GM18520 (cell line): Measurements from ENCODE around the gene ANO4.
"Not testable (repeated sequence)": the region's sequence is repeated elsewhere in the genome, so short reads cannot be mapped to it uniquely, and the experiment has no call there.

Experiments
- ATAC-seq: cut with Tn5 transposase; IDR thresholded peaks from one replicate; pipeline ENCODE4 v1.9.1; 2021; ENCODE audit not compliant: unreplicated experiment

The ANO4 gene

GRCh38 chr12:101039848-101040531 lies 245.4 kb downstream of the ANO4 start:
- no peak for ATAC-seq

- no peak for ATAC-seq
Observed at GRCh38 chr12:101040936-101041335, 246.4 kb downstream of the ANO4 start.

GRCh38 chr12:101042211-101042610 lies 247.6 kb downstream of the ANO4 start:
- ATAC-seq, result no peak

- no peak for ATAC-seq
Observed at GRCh38 chr12:101044512-101045059, 250.0 kb downstream of the ANO4 start.

- ATAC-seq, result no peak
Observed at GRCh38 chr12:101045486-101046464, 251.2 kb downstream of the ANO4 start.

- no peak for ATAC-seq
Observed at GRCh38 chr12:101047652-101048051, 253.1 kb downstream of the ANO4 start.

- no peak for ATAC-seq
Observed at GRCh38 chr12:101050631-101051030, 256.1 kb downstream of the ANO4 start.

- ATAC-seq, result no peak
Observed at GRCh38 chr12:101051151-101051550, 256.6 kb downstream of the ANO4 start.

- no peak for ATAC-seq
Observed at GRCh38 chr12:101051901-101052550, 257.4 kb downstream of the ANO4 start.

GRCh38 chr12:101053203-101053602 lies 258.6 kb downstream of the ANO4 start:
- ATAC-seq, result no peak

GRCh38 chr12:101055940-101056339 lies 261.4 kb downstream of the ANO4 start:
- no peak for ATAC-seq

GRCh38 chr12:101062508-101062907 lies 267.9 kb downstream of the ANO4 start:
- ATAC-seq, result not testable (repeated sequence)

- ATAC-seq, result no peak
Observed at GRCh38 chr12:101064721-101065120, 270.1 kb downstream of the ANO4 start.

GRCh38 chr12:101066489-101066888 lies 271.9 kb downstream of the ANO4 start:
- ATAC-seq, result no peak

GRCh38 chr12:101068402-101068801 lies 273.8 kb downstream of the ANO4 start:
- ATAC-seq, result no peak

- ATAC-seq, result no peak
Observed at GRCh38 chr12:101068836-101069235, 274.3 kb downstream of the ANO4 start.

GRCh38 chr12:101074940-101075680 lies 280.5 kb downstream of the ANO4 start:
- ATAC-seq, result no peak

GRCh38 chr12:101076921-101077320 lies 282.3 kb downstream of the ANO4 start:
- ATAC-seq, result no peak

- ATAC-seq, result no peak
Observed at GRCh38 chr12:101077791-101078528, 283.4 kb downstream of the ANO4 start.
